Ishikawa (cell line): Measurements from ENCODE around the gene RAB31.

ENCODE experiments used
- CEBPB ChIP-seq: IDR thresholded peaks from 2 replicates; pipeline ENCODE4 v1.6.1; 2012
- CREB1 ChIP-seq: IDR thresholded peaks from 2 replicates; pipeline ENCODE4 v1.6.1; 2012; ENCODE audit warnings: low read depth
- EP300 ChIP-seq: IDR thresholded peaks from 2 replicates; pipeline ENCODE4 v1.6.1; 2012; ENCODE audit warnings: borderline replicate concordance
- FOXM1 ChIP-seq: IDR thresholded peaks from 2 replicates; pipeline ENCODE4 v1.6.1; 2012; ENCODE audit warnings: low read depth, borderline replicate concordance
- MAX ChIP-seq: IDR thresholded peaks from 2 replicates; pipeline ENCODE4 v1.6.1; 2012
- NFIC ChIP-seq: IDR thresholded peaks from 2 replicates; pipeline ENCODE4 v1.6.1; 2012
- RAD21 ChIP-seq: IDR thresholded peaks from 2 replicates; pipeline ENCODE4 v1.6.1; 2012; ENCODE audit warnings: low read depth
- TAF1 ChIP-seq: IDR thresholded peaks from 2 replicates; pipeline ENCODE4 v1.6.1; 2012; ENCODE audit warnings: low read depth, mild to moderate bottlenecking
- USF1 ChIP-seq: IDR thresholded peaks from 2 replicates; pipeline ENCODE4 v1.6.1; 2012
- YY1 ChIP-seq: IDR thresholded peaks from 2 replicates; pipeline ENCODE4 v1.6.1; 2012; ENCODE audit warnings: low read depth
- ZBTB7A ChIP-seq: IDR thresholded peaks from 2 replicates; pipeline ENCODE4 v1.6.1; 2012; ENCODE audit warnings: low read depth
- TF ChIP-seq, protein P1 (sequence below): IDR thresholded peaks from 2 replicates; pipeline ENCODE4 v1.6.1; 2012; ENCODE audit warnings: low read depth, mild to moderate bottlenecking

DNA sequence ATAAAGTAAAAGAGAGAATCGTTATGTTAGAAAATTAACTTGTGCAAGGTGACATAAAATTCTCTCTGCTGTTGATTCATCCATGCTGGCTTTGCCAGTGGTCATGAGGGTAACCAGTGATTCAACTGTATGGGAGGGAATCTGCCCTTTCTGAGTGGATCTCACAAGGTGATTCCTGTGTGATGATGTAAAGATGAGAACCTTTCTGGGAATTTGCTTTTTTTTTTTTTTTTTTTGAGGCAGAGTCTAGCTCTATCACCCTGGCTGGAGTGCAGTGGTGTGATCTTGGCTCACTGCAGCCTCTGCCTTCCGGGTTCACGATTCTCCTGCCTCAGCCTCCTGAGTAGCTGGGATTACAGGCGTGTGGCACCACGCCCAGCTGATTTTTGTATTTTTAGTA lies 23.3 kb downstream of the RAB31 start:
- TF ChIP-seq FOXM1 = no peak
- TF ChIP-seq NFIC = no peak
- TF ChIP-seq CEBPB = no peak
- TF ChIP-seq ZBTB7A = no peak
- TF ChIP-seq TAF1 = no peak
- no peak for TF ChIP-seq MAX
- TF ChIP-seq, protein P1, sequence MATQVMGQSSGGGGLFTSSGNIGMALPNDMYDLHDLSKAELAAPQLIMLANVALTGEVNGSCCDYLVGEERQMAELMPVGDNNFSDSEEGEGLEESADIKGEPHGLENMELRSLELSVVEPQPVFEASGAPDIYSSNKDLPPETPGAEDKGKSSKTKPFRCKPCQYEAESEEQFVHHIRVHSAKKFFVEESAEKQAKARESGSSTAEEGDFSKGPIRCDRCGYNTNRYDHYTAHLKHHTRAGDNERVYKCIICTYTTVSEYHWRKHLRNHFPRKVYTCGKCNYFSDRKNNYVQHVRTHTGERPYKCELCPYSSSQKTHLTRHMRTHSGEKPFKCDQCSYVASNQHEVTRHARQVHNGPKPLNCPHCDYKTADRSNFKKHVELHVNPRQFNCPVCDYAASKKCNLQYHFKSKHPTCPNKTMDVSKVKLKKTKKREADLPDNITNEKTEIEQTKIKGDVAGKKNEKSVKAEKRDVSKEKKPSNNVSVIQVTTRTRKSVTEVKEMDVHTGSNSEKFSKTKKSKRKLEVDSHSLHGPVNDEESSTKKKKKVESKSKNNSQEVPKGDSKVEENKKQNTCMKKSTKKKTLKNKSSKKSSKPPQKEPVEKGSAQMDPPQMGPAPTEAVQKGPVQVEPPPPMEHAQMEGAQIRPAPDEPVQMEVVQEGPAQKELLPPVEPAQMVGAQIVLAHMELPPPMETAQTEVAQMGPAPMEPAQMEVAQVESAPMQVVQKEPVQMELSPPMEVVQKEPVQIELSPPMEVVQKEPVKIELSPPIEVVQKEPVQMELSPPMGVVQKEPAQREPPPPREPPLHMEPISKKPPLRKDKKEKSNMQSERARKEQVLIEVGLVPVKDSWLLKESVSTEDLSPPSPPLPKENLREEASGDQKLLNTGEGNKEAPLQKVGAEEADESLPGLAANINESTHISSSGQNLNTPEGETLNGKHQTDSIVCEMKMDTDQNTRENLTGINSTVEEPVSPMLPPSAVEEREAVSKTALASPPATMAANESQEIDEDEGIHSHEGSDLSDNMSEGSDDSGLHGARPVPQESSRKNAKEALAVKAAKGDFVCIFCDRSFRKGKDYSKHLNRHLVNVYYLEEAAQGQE = no peak
- no peak for TF ChIP-seq EP300
- TF ChIP-seq CREB1 = no peak
- TF ChIP-seq YY1 = no peak
- no peak for TF ChIP-seq USF1
- no peak for TF ChIP-seq RAD21
